ENCODE measurements around the gene GALNT10.

GALNT10 gene

GRCh38 chr5:154363411-154363810 lies 172.9 kb downstream of the GALNT10 start:
- no peak for TF ChIP-seq CTCF (IDR thresholded peaks at IDR 0.05; ENCODE audit: low read length, missing control alignments)
- no peak overlapping the region for H3K4me3 ChIP-seq (replicated peaks; ENCODE audit: low read depth, low read length)
- no peak for DNase-seq (ENCODE audit: low read depth)

GRCh38 chr5:154364771-154365170 lies 174.2 kb downstream of the GALNT10 start:
- no peak overlapping the region for H3K4me3 ChIP-seq (replicated peaks; ENCODE audit: low read depth, low read length)
- TF ChIP-seq CTCF (IDR thresholded peaks at IDR 0.05; ENCODE audit: low read length, missing control alignments), result no peak
- no peak for DNase-seq (ENCODE audit: low read depth)

- no peak for TF ChIP-seq CTCF (IDR thresholded peaks at IDR 0.05; ENCODE audit: low read length, missing control alignments)
- peak; percentile 61 for DNase-seq (ENCODE audit: low read depth)
- H3K4me3 ChIP-seq (replicated peaks; ENCODE audit: low read depth, low read length), result no peak overlapping the region
These were observed 175.3 kb downstream of the GALNT10 start for GRCh38 chr5:154365823-154366222.

- H3K4me3 ChIP-seq (replicated peaks; ENCODE audit: low read depth, low read length), result no peak overlapping the region
- DNase-seq (ENCODE audit: low read depth), result peak; percentile 83
- no peak for TF ChIP-seq CTCF (IDR thresholded peaks at IDR 0.05; ENCODE audit: low read length, missing control alignments)
These were observed 175.8 kb downstream of the GALNT10 start for GRCh38 chr5:154366353-154366752.

- no peak for TF ChIP-seq CTCF (IDR thresholded peaks at IDR 0.05; ENCODE audit: low read length, missing control alignments)
- no peak for DNase-seq (ENCODE audit: low read depth)
- H3K4me3 ChIP-seq (replicated peaks; ENCODE audit: low read depth, low read length), result no peak overlapping the region
These were observed 176.6 kb downstream of the GALNT10 start for GRCh38 chr5:154367101-154367500.

GRCh38 chr5:154368041-154368800 lies 177.7 kb downstream of the GALNT10 start:
- TF ChIP-seq CTCF (IDR thresholded peaks at IDR 0.05; ENCODE audit: low read length, missing control alignments), result no peak
- peak; percentile 97 for DNase-seq (ENCODE audit: low read depth)
- no peak overlapping the region for H3K4me3 ChIP-seq (replicated peaks; ENCODE audit: low read depth, low read length)

- H3K4me3 ChIP-seq (replicated peaks; ENCODE audit: low read depth, low read length), result no peak overlapping the region
- no peak for DNase-seq (ENCODE audit: low read depth)
- no peak for TF ChIP-seq CTCF (IDR thresholded peaks at IDR 0.05; ENCODE audit: low read length, missing control alignments)
These were observed 179.1 kb downstream of the GALNT10 start for GRCh38 chr5:154369682-154370081.

Measured in fibroblast of pulmonary artery (primary cell).